BLaER1 (cell line): ENCODE results near the gene BEND7.

Experiments used
- H3K27ac ChIP-seq: shearing (Covaris generic); formaldehyde crosslinking; 2 replicates; pipeline ENCODE4 v1.8.1; 2022
- H3K27me3 ChIP-seq: shearing (Covaris generic); formaldehyde crosslinking; 2 replicates; pipeline ENCODE4 v1.8.1; 2022
- H3K36me3 ChIP-seq: shearing (Covaris generic); formaldehyde crosslinking; 2 replicates; pipeline ENCODE4 v1.8.1; 2022
- H3K4me1 ChIP-seq: shearing (Covaris generic); formaldehyde crosslinking; 2 replicates; pipeline ENCODE4 v1.8.1; 2022
- H3K4me2 ChIP-seq: shearing (Covaris generic); formaldehyde crosslinking; 2 replicates; pipeline ENCODE4 v1.8.1; 2022
- H3K4me3 ChIP-seq: shearing (Covaris generic); formaldehyde crosslinking; 2 replicates; pipeline ENCODE4 v1.8.1; 2022
- H3K9ac ChIP-seq: shearing (Covaris generic); formaldehyde crosslinking; 2 replicates; pipeline ENCODE4 v1.8.1; 2022
- H3K9me3 ChIP-seq: shearing (Covaris generic); formaldehyde crosslinking; 2 replicates; pipeline ENCODE4 v1.8.1; 2022
- H4K20me1 ChIP-seq: shearing (Covaris generic); formaldehyde crosslinking; 2 replicates; pipeline ENCODE4 v1.8.1; 2022
- Cebpa-rat ChIP-seq: shearing (Covaris generic); IDR thresholded peaks from 2 replicates; pipeline ENCODE4 v1.8.1; 2022

Gene BEND7

DNA sequence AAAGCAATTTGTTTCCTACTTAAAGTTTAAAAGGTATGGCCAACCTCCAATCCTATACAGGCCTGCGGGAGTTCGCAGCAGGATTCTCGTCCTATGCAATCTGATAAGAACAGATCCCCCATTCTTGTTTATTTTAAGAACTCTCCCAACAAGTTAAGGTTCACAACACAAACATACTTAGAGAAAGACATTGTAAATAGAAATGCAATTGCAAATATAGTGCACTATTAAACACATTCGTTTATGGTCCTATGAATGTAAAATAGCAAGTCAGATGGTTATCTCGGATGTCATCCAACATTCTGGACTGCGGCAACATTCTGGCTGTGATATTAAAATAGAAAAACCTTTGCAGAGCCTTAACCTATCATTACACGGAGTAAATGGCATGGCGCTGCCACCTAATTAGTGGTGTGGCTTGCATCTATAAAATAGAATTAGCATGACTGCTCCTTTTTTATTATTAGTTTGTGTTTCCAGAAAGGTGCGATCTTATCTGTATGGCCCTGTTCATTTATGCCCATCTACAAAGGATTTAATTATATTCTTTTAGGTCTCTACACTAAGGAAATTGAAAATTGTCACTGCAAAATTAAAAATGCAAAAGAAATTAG, 37.0 kb downstream of the BEND7 start:
- TF ChIP-seq Cebpa-rat = no peak
- no peak overlapping the region for H3K4me2 ChIP-seq
- H3K27ac ChIP-seq = no peak overlapping the region
- H3K36me3 ChIP-seq = no peaks in the 10 kb centered on the region
- H3K9me3 ChIP-seq = no peaks in the 10 kb centered on the region
- no peaks in the 10 kb centered on the region for H4K20me1 ChIP-seq
- H3K4me1 ChIP-seq = no peaks in the 10 kb centered on the region
- H3K4me3 ChIP-seq = no peak overlapping the region
- H3K27me3 ChIP-seq = no peaks in the 10 kb centered on the region
- no peak overlapping the region for H3K9ac ChIP-seq

GRCh38 chr10:13490503-13490902, 38.3 kb downstream of the BEND7 start:
- H3K9me3 ChIP-seq = no peaks in the 10 kb centered on the region
- H3K4me3 ChIP-seq = no peak overlapping the region
- TF ChIP-seq Cebpa-rat = no peak
- no peak overlapping the region for H3K27ac ChIP-seq
- no peaks in the 10 kb centered on the region for H3K36me3 ChIP-seq
- no peaks in the 10 kb centered on the region for H3K4me1 ChIP-seq
- no peak overlapping the region for H3K9ac ChIP-seq
- no peaks in the 10 kb centered on the region for H3K27me3 ChIP-seq
- no peaks in the 10 kb centered on the region for H4K20me1 ChIP-seq
- H3K4me2 ChIP-seq = no peak overlapping the region

- Histone ChIP-seq H3K27ac (no peak overlapping the region), H3K4me2 (no peak overlapping the region), H3K9me3 (no peaks in the 10 kb centered on the region), H3K36me3 (no peaks in the 10 kb centered on the region), H3K4me1 (no peaks in the 10 kb centered on the region), H3K9ac (no peak overlapping the region), H3K4me3 (no peak overlapping the region), H3K27me3 (no peaks in the 10 kb centered on the region), H4K20me1 (no peaks in the 10 kb centered on the region)
- no peak for TF ChIP-seq Cebpa-rat
These were observed 39.7 kb downstream of the BEND7 start for GRCh38 chr10:13489035-13489599.

DNA sequence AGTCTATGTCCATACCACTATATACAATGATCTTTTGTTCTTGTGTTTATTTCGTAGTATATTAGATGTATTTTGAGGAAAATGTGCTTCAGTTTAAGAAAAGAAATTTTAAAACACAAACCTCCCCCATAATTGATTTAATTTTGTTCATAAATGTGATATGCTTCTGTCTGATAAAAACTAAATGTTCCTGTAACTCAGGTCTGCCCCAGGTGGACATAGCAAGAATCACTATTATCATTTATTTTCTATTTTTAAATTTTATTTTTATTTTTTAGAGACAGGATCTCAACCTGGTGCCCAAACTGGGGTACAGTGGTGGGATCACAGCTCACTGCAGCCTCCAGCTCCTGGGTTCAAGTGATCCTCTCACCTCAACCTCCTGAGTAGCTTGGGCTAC, 43.2 kb downstream of the BEND7 start:
- Histone ChIP-seq H3K4me1 (peaks cover 6% of the 10 kb centered on the region; the same call in 1 of the 2 replicates), H3K4me2 (no peak overlapping the region), H3K4me3 (no peak overlapping the region), H3K9me3 (no peaks in the 10 kb centered on the region), H4K20me1 (no peaks in the 10 kb centered on the region), H3K36me3 (no peaks in the 10 kb centered on the region), H3K27ac (no peak overlapping the region), H3K27me3 (no peaks in the 10 kb centered on the region), H3K9ac (no peak overlapping the region)
- no peak for TF ChIP-seq Cebpa-rat

DNA sequence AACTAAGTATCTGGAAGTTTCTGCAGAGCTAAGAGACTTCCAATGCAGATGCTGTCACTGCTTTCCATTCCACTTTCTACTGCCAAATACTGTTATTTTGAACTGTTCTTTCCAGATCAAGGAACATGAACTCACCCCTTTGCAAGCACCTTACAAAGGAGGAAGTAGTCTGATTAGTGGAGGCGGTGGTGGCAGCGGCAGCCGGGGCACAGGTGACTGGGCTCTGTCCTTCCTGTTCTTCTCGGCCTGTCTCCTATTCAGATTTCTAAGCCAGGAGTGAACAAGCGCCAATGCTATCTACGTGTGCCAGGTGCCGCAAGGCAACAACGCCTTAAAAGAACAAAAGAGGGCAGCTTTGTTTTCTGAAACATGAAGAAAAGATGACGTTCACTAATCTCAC, 44.9 kb downstream of the BEND7 start:
- H3K4me2 ChIP-seq = no peak overlapping the region
- H3K27ac ChIP-seq = no peak overlapping the region
- no peak overlapping the region for H3K9ac ChIP-seq
- TF ChIP-seq Cebpa-rat = no peak
- H3K27me3 ChIP-seq = no peaks in the 10 kb centered on the region
- no peaks in the 10 kb centered on the region for H3K36me3 ChIP-seq
- H3K4me1 ChIP-seq = peaks cover 6% of the 10 kb centered on the region; the same call in 1 of the 2 replicates
- no peaks in the 10 kb centered on the region for H3K9me3 ChIP-seq
- no peaks in the 10 kb centered on the region for H4K20me1 ChIP-seq
- H3K4me3 ChIP-seq = no peak overlapping the region

GRCh38 chr10:13483073-13483472, 45.7 kb downstream of the BEND7 start:
- Histone ChIP-seq H3K4me3 (no peak overlapping the region), H3K36me3 (no peaks in the 10 kb centered on the region), H3K27ac (no peak overlapping the region), H3K4me2 (no peak overlapping the region), H3K9ac (no peak overlapping the region), H3K9me3 (no peaks in the 10 kb centered on the region), H3K4me1 (peaks cover 6% of the 10 kb centered on the region; the same call in 1 of the 2 replicates), H3K27me3 (no peaks in the 10 kb centered on the region), H4K20me1 (no peaks in the 10 kb centered on the region)
- no peak for TF ChIP-seq Cebpa-rat

- no peak for TF ChIP-seq Cebpa-rat
These were observed 47.1 kb downstream of the BEND7 start for GRCh38 chr10:13481690-13482089.

GRCh38 chr10:13475124-13475523, 53.7 kb downstream of the BEND7 start:
- Histone ChIP-seq H3K36me3 (no peaks in the 10 kb centered on the region), H4K20me1 (no peaks in the 10 kb centered on the region), H3K9me3 (peaks cover 21% of the 10 kb centered on the region), H3K27me3 (no peaks in the 10 kb centered on the region), H3K9ac (no peak overlapping the region), H3K4me2 (no peak overlapping the region), H3K4me1 (no peaks in the 10 kb centered on the region), H3K4me3 (no peak overlapping the region), H3K27ac (no peak overlapping the region)
- no peak for TF ChIP-seq Cebpa-rat

More at GRCh38 chr10:13481690-13482089, 47.1 kb downstream of the BEND7 start:
- Histone ChIP-seq H4K20me1 (no peaks in the 10 kb centered on the region), H3K27me3 (no peaks in the 10 kb centered on the region), H3K9me3 (no peaks in the 10 kb centered on the region), H3K27ac (no peak overlapping the region), H3K4me3 (no peak overlapping the region), H3K4me2 (no peak overlapping the region), H3K9ac (no peak overlapping the region), H3K36me3 (no peaks in the 10 kb centered on the region), H3K4me1 (peaks cover 6% of the 10 kb centered on the region; the same call in 1 of the 2 replicates)

- no peak for TF ChIP-seq Cebpa-rat
- no peaks in the 10 kb centered on the region for H3K36me3 ChIP-seq
- no peaks in the 10 kb centered on the region for H3K27me3 ChIP-seq
- no peak overlapping the region for H3K9ac ChIP-seq
- H3K4me2 ChIP-seq = no peak overlapping the region
- no peaks in the 10 kb centered on the region for H3K4me1 ChIP-seq
- no peak overlapping the region for H3K4me3 ChIP-seq
- H4K20me1 ChIP-seq = no peaks in the 10 kb centered on the region
- H3K27ac ChIP-seq = no peak overlapping the region
- H3K9me3 ChIP-seq = peaks cover 21% of the 10 kb centered on the region
These were observed 54.8 kb downstream of the BEND7 start for GRCh38 chr10:13473986-13474385.

DNA sequence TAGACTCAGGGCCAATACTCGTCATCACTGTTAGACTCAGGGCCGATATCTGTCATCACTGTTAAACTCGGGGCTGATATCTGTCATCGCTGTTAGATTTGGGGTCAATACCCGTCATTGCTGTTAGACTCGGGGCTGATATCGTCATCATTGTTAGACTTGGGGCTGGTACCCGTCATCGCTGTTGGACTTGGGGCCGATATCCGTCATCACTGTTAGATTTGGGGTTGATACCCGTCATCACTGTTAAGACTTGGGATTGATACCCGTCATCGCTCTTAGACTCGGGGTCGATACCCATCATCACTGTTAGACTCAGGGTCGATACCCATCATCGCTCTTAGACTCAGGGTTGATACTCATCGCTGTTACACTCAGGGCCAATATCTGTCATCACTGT, 56.5 kb downstream of the BEND7 start:
- no peak for TF ChIP-seq Cebpa-rat
- Histone ChIP-seq H3K36me3 (no peaks in the 10 kb centered on the region), H3K27me3 (no peaks in the 10 kb centered on the region), H3K9me3 (peaks cover 21% of the 10 kb centered on the region), H3K4me1 (no peaks in the 10 kb centered on the region), H3K9ac (no peak overlapping the region), H3K4me3 (no peak overlapping the region), H3K27ac (no peak overlapping the region), H3K4me2 (no peak overlapping the region), H4K20me1 (no peaks in the 10 kb centered on the region)
